Skin of body (tissue), 2 donors: ENCODE data around the gene MRPL18. TPM values are rescaled to one million over a fixed set of nuclear protein-coding genes. Genes with fewer than 3 reads are reported as not detected.
A peak's percentile ranks its signal among the peaks of the same experiment; 100 is the strongest.
"Not testable (repeated sequence)": the region's sequence is repeated elsewhere in the genome, so short reads cannot be mapped to it uniquely, and the experiment has no call there.

Experiments used
- DNase-seq: peaks from one replicate; lab custom pipeline; 2025; lab: John Stamatoyannopoulos, UW
- total RNA-seq: library from RNA; depleted of rRNA; stranded (reverse); fragments of >200 nt; gene quantifications from one replicate; pipeline ENCODE4 v1.2.3, GENCODE V29; 2014

MRPL18 gene
- total RNA-seq, 1 donor from 2014 or later = 40.0 TPM

DNA sequence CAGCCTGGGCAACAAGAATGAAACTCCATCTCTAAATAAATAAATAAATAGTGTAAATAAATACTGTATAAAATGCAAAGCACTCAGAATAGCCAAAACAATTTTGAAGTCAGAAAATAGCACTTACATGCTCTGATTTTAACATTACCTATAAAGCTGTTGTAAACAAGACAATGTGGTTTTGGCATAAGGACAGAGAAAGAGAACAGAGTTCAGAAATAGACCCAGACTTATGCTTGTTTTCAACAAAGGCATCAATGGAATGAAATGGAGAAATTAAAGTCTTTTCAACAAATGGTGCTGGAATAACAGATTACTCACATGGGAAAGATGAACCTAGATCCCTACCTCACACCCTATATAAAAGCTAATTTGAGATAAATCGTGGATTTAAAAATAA lies 18.1 kb upstream of the MRPL18 start:
- DNase-seq = no peak

DNA sequence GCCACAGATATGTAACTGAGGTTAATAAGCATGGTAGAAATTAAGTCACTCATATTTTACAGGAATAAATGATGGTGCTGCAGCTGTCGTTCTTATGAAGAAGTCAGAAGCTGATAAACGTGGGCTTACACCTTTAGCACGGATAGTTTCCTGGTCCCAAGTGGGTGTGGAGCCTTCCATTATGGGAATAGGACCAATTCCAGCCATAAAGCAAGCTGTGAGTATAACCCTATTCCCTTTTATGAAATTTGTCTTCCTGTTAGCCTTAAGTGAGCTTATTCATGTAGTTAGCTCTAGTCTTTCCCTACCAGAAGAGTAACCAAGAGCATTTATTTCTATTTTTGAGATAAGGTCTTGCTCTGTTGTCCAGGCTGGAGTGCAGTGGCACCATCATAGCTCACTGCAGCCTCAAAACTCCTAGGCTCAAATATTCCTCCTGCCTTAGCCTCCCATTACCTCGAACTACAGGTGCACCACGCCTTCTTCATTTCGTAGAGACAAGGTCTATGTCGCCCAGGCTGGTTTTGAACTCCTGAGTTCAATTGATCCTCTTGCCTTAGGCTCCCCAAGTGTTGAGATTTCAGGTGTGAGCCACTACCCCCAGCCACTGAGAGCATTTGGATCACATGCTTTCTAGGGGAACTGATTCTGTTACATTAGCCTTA lies 12.9 kb upstream of the MRPL18 start:
- DNase-seq = no peak

- no peak for DNase-seq
These were observed 12.1 kb upstream of the MRPL18 start for GRCh38 chr6:159778131-159778530.

GRCh38 chr6:159778542-159779103 lies 11.6 kb upstream of the MRPL18 start:
- no peak for DNase-seq

GRCh38 chr6:159788276-159788675 lies 2.0 kb upstream of the MRPL18 start:
- no peak for DNase-seq

GRCh38 chr6:159788753-159789376 lies 1.4 kb upstream of the MRPL18 start:
- peak; percentile 8 for DNase-seq

GRCh38 chr6:159789377-159790148 lies 704 bp upstream of the MRPL18 start, which contains the start of gene TCP1:
TCP1 (minus strand) TSS chr6:159789602; CDS start chr6:159789468, 134 bp downstream.
- DNase-seq = peak; percentile 100

- DNase-seq = peak; percentile 46
These were observed 810 bp downstream of the MRPL18 start for GRCh38 chr6:159790956-159791598.

GRCh38 chr6:159794976-159795375 lies 4.7 kb downstream of the MRPL18 start:
- not testable (repeated sequence) for DNase-seq

GRCh38 chr6:159797554-159797953 lies 7.3 kb downstream of the MRPL18 start:
- DNase-seq = no peak

DNA sequence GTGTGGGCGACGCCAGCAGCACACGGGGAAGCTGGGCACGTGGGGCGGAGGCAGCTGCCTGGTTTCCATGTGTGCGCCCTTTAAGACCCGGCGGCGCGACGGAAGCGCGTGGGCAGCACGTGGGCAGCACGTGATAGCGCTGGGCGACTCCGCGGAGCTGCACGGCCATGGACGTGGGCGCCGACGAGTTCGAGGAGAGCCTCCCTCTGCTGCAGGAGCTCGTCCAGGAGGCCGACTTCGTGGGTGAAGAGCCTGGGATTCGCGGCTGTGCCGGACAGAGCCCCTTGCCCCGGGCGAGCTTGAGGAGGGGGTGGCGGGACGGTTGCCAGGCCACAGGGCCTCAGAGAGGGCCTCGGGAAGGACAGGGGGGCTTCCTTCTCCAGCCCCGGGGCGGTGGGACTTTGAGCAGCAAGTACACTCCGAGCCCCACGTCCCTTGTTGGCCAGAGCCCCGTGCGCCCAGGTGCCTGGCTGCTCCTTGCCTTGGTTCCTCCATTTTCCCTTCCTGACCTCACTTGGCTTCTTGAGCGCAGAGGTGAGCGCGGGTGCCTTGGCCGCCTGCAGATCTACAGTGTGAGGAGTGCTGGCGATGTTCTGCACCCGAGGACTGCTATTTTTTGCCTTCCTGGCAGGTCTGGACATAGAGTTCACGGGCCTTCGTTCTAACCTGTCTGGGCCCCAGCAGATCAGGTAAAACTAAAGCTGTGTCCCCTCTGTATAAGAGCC lies 10.0 kb downstream of the MRPL18 start, which contains the start of gene PNLDC1:
PNLDC1 (plus strand) TSS at position 136 of the 725 bp plus-strand sequence; CDS start at position 168, 32 bp downstream.
- no peak for DNase-seq

- DNase-seq = no peak
These were observed 11.7 kb downstream of the MRPL18 start for GRCh38 chr6:159801935-159802334.

- no peak for DNase-seq
These were observed 14.2 kb downstream of the MRPL18 start for GRCh38 chr6:159804504-159804903.

DNA sequence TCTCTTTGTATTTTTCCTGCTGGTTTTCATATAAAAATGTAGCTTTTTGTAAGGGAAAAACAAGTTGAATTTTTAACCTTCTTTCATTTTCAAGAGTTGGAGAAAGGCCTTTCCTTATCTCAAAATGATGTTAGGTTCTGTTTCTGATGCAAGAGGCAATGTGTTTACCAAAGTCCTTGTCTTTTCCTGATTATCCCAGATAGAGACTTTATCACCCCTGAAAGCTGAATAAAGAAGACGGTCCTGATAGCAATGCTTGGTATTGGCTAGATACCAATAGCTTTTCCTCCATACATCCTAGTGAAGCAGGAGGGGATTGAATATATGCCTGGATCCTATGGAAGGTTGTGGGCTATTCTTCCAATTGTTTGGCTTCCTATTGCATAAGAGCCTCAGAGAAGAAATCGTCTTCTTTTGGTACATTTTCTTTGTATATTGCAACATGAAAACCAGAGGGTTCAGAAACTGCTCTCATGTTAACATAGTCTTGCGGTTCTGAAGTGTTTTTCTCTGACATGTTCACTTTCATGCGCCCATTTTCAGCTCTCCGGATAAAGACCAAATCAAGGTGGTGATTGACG lies 15.3 kb downstream of the MRPL18 start:
- no peak for DNase-seq

- DNase-seq = no peak
These were observed 15.8 kb downstream of the MRPL18 start for GRCh38 chr6:159806021-159806458.

GRCh38 chr6:159807150-159807858 lies 17.0 kb downstream of the MRPL18 start:
- no peak for DNase-seq

GRCh38 chr6:159808647-159809046 lies 18.4 kb downstream of the MRPL18 start:
- no peak for DNase-seq

DNA sequence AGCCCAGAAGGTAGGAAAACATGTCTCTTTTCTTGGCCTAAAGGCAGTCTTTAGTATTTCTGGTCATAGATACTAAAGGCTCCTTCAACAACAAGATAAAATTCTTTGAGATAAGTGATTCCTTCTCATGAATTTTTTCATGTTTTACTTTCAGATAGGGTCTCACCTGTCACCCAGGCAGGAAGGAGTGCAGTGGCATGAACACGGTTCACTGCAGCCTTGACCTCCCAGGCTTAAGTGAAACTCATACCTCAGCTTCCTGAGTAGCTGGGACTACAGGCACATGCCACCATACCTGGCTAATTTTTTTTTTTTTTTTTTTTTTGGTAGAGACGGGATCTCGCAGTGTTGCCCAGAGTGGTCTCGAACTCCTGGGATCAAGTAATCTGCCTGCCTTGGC lies 18.9 kb downstream of the MRPL18 start:
- DNase-seq = no peak

DNA sequence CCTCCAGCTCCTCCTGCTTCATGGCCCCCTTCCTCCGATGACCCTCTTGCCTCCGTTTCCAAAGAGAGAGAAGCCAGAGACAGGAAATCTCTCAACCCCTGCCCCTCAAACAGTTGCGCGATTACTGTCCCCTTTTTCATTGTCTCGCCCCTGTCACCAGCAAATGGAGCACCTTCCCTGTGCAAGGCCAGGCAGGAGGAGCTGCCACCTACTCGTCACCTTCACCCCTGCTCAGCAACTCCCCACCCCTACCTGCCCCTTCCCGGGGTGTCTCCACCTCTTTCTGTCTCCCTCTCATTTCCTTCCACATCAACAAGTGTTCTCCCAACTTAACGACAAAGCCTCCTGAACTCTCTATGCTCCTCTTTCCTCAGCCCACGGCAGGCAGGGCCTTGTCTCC lies 23.5 kb downstream of the MRPL18 start:
- no peak for DNase-seq

- DNase-seq = no peak
These were observed 25.1 kb downstream of the MRPL18 start for GRCh38 chr6:159815410-159815809.
